HEK293 (cell line): Measurements from ENCODE around the gene BORA.

Experiments
- CTCF ChIA-PET: fragments of 350-600 bp; formaldehyde crosslinking; extraction: SDS; loops from one replicate; lab custom pipeline; 2021; ENCODE audit warnings: antibody characterized with exemption; lab: Yijun Ruan, JAX
- POLR2A ChIA-PET: fragments of 300-600 bp; formaldehyde crosslinking; extraction: SDS; loops from one replicate; lab custom pipeline; 2020; ENCODE audit warnings: antibody characterized with exemption, inconsistent platforms; lab: Yijun Ruan, JAX
- H3K27ac ChIP-seq: fragments of 200-500 bp; sonication (Bioruptor generic); 2 replicates; pipeline ENCODE4 v1.5.1; 2014; ENCODE audit warnings: low read depth, low read length, control low read depth, inconsistent platforms; ENCODE audit errors: extremely low read depth
- H3K36me3 ChIP-seq, 2 experiments: fragments of 200-500 bp in 1 of 2; sonication (Bioruptor generic) in 1 of 2; 1 replicate in 1 of 2; 2 replicates in 1 of 2; pipeline ENCODE4 v1.5.1; 2014 to 2017; ENCODE audit warnings: inconsistent platforms in 2 of 2, low read length in 2 of 2; ENCODE audit not compliant: control insufficient read depth in 2 of 2, insufficient read depth in 1 of 2
- H3K4me1 ChIP-seq: fragments of 200-500 bp; sonication (Bioruptor generic); 2 replicates; pipeline ENCODE4 v1.5.1; 2014; ENCODE audit warnings: mild to moderate bottlenecking, low read length, inconsistent platforms; ENCODE audit not compliant: control insufficient read depth, insufficient read depth
- H3K4me3 ChIP-seq: 2 replicates; pipeline ENCODE4 v1.5.1; 2011; ENCODE audit warnings: low read depth, mild to moderate bottlenecking, control low read depth, low read length, moderate library complexity
- H3K9me3 ChIP-seq: fragments of 200-500 bp; sonication (Bioruptor generic); 2 replicates; pipeline ENCODE4 v1.5.1; 2014; ENCODE audit warnings: low read depth, low read length, inconsistent platforms; ENCODE audit not compliant: control insufficient read depth, insufficient read depth
- ATF2 ChIP-seq: fragments of 450-650 bp; formaldehyde crosslinking; IDR thresholded peaks from 2 replicates; pipeline ENCODE4 v1.5.1; 2016; ENCODE audit warnings: missing biosample characterization, missing genetic modification characterization, low read depth
- HIC1 ChIP-seq: fragments of 450-650 bp; formaldehyde crosslinking; IDR thresholded peaks from 2 replicates; pipeline ENCODE4 v1.5.1; 2016; ENCODE audit warnings: missing biosample characterization, missing genetic modification characterization
- KLF1 ChIP-seq: fragments of 450-650 bp; formaldehyde crosslinking; IDR thresholded peaks from 2 replicates; pipeline ENCODE4 v1.5.1; 2016; ENCODE audit warnings: missing biosample characterization, missing genetic modification characterization
- MEIS1 ChIP-seq: sonication (generic); formaldehyde crosslinking; IDR thresholded peaks from 2 replicates; pipeline ENCODE4 v1.8.1; 2022; ENCODE audit warnings: missing genetic modification reagents, mild to moderate bottlenecking, borderline replicate concordance
- PRDM1 ChIP-seq: fragments of 450-650 bp; formaldehyde crosslinking; IDR thresholded peaks from 2 replicates; pipeline ENCODE4; 2016; ENCODE audit warnings: missing biosample characterization, missing genetic modification characterization
- ZEB2 ChIP-seq: fragments of 450-650 bp; formaldehyde crosslinking; IDR thresholded peaks from 2 replicates; pipeline ENCODE4 v1.5.1; 2016; ENCODE audit warnings: missing biosample characterization, missing genetic modification characterization
- ZIC2 ChIP-seq: fragments of 450-650 bp; formaldehyde crosslinking; IDR thresholded peaks from 2 replicates; pipeline ENCODE4 v1.5.1; 2016; ENCODE audit warnings: missing biosample characterization, missing genetic modification characterization
- ZNF266 ChIP-seq: fragments of 450-650 bp; formaldehyde crosslinking; IDR thresholded peaks from 2 replicates; pipeline ENCODE4 v1.5.1; 2016; ENCODE audit warnings: missing biosample characterization, missing genetic modification characterization, low read depth
- ZNF274 ChIP-seq, 2 experiments: fragments of 200-500 bp in 1 of 2; fragments of 450-650 bp in 1 of 2; sonication (Bioruptor generic) in 1 of 2; formaldehyde crosslinking in 1 of 2; IDR thresholded peaks; 2 replicates each; pipeline versions ENCODE4 v1.5.1 to v1.6.1; 2014 to 2016; ENCODE audit warnings: borderline replicate concordance in 1 of 2, inconsistent platforms in 1 of 2, low read length in 1 of 2, missing biosample characterization in 1 of 2, missing genetic modification characterization in 1 of 2
- ZNF292 ChIP-seq: fragments of 450-650 bp; formaldehyde crosslinking; IDR thresholded peaks from 2 replicates; pipeline ENCODE4 v1.5.1; 2016; ENCODE audit warnings: low read depth, missing biosample characterization, missing genetic modification characterization, borderline replicate concordance
- ZNF391 ChIP-seq: fragments of 450-650 bp; formaldehyde crosslinking; IDR thresholded peaks from 2 replicates; pipeline ENCODE4 v1.5.1; 2016; ENCODE audit warnings: low read depth, missing biosample characterization, missing genetic modification characterization, borderline replicate concordance
- ZNF558 ChIP-seq: fragments of 450-650 bp; formaldehyde crosslinking; IDR thresholded peaks from 2 replicates; pipeline ENCODE4 v1.5.1; 2016; ENCODE audit warnings: missing biosample characterization, missing genetic modification characterization
- ZNF658 ChIP-seq: fragments of 450-650 bp; formaldehyde crosslinking; IDR thresholded peaks from 2 replicates; pipeline ENCODE4; 2016; ENCODE audit warnings: missing biosample characterization, missing genetic modification characterization
- TF ChIP-seq, protein P1 (sequence below): fragments of 450-650 bp; formaldehyde crosslinking; IDR thresholded peaks from 2 replicates; pipeline ENCODE4 v1.5.1; 2016; ENCODE audit warnings: missing biosample characterization, missing genetic modification characterization
- TF ChIP-seq, protein P2 (sequence below): fragments of 450-650 bp; formaldehyde crosslinking; IDR thresholded peaks from 2 replicates; pipeline ENCODE4 v1.5.1; 2016; ENCODE audit warnings: missing biosample characterization, missing genetic modification characterization
- TF ChIP-seq, protein P3 (sequence below): fragments of 450-650 bp; formaldehyde crosslinking; IDR thresholded peaks from 2 replicates; pipeline ENCODE4 v1.5.1; 2017; ENCODE audit warnings: missing biosample characterization, mild to moderate bottlenecking, missing genetic modification characterization, moderate library complexity

The BORA gene

DNA sequence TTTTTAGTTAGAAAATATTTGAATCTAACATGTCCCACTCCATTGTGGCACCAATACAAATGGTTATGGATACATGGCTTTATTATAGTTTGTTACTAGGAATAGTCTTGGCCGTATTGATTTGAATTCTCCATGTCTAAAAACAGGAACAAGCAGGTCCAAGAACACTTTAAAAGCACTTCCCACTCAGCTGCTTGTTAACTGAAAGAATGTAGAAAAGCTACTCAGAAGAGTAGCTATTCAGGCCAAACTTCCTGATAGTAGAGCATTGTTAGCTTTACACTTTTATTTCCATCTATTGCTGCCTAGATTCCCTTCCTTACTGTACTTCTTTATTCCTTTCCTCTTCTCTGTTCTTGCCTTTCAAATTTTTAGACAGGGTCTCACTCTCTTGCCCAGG lies 61.1 kb downstream of the BORA start:
- TF ChIP-seq ZNF292 (no peak), ZNF558 (no peak), ZEB2 (no peak), ZNF274 (IDR thresholded peaks at IDR 0.05; ENCODE audit: low read length) (no peak), ZNF274 (tag by site-specific recombination; IDR thresholded peaks at IDR 0.05; ENCODE audit: borderline replicate concordance) (no peak), MEIS1 (no peak), HIC1 (no peak)
- TF ChIP-seq, protein P1, sequence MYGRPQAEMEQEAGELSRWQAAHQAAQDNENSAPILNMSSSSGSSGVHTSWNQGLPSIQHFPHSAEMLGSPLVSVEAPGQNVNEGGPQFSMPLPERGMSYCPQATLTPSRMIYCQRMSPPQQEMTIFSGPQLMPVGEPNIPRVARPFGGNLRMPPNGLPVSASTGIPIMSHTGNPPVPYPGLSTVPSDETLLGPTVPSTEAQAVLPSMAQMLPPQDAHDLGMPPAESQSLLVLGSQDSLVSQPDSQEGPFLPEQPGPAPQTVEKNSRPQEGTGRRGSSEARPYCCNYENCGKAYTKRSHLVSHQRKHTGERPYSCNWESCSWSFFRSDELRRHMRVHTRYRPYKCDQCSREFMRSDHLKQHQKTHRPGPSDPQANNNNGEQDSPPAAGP (tag by site-specific recombination): no peak
- TF ChIP-seq, protein P2, sequence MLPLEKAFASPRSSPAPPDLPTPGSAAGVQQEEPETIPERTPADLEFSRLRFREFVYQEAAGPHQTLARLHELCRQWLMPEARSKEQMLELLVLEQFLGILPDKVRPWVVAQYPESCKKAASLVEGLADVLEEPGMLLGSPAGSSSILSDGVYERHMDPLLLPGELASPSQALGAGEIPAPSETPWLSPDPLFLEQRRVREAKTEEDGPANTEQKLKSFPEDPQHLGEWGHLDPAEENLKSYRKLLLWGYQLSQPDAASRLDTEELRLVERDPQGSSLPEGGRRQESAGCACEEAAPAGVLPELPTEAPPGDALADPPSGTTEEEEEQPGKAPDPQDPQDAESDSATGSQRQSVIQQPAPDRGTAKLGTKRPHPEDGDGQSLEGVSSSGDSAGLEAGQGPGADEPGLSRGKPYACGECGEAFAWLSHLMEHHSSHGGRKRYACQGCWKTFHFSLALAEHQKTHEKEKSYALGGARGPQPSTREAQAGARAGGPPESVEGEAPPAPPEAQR: no peak
- peaks cover 0 to 63% of the 10 kb centered on the region in 2 experiments; a peak in 2 of 3 replicates for H3K36me3 ChIP-seq
- H3K9me3 ChIP-seq: no peaks in the 10 kb centered on the region
- H3K4me3 ChIP-seq: no peak overlapping the region
- H3K4me1 ChIP-seq: no peaks in the 10 kb centered on the region
- ChIA-PET POLR2A (no interaction called here), CTCF (interaction anchor here (0.6 to 0.7 kb wide), 3 partner anchors 10 to 109 kb away, joined by 3 to 4 read pairs (median 3); no protein-coding TSS in a partner anchor)
- no peak overlapping the region for H3K27ac ChIP-seq

DNA sequence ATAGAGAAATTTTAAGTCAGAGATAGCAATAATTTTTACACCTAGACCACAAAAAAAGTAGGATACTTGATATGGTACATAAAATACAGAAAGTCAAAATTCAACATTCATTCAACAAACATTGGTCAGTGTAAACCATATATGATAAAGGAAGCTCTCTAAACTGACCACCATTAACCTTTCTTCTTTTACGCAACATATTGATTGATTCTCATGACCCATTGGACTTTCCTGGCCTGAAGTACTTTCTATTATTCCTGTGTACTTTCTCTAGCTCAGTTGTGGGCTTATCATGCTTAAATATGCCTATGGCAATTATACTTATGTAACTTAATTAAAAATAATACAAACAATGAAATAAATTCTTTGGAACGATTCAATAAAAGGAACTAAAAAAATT lies 64.9 kb downstream of the BORA start:
- POLR2A ChIA-PET: no interaction called here
- TF ChIP-seq PRDM1 (tag by site-specific recombination): peak; percentile 8; the same call in 1 of the 2 replicates
- no peak for TF ChIP-seq ZNF658 (tag by site-specific recombination)
- TF ChIP-seq, all 188 proteins: peak for 1
- CTCF ChIA-PET: interaction anchor here (0.5 kb wide), 1 partner anchor 122 kb away, joined by 4 read pairs; no protein-coding TSS in a partner anchor

DNA sequence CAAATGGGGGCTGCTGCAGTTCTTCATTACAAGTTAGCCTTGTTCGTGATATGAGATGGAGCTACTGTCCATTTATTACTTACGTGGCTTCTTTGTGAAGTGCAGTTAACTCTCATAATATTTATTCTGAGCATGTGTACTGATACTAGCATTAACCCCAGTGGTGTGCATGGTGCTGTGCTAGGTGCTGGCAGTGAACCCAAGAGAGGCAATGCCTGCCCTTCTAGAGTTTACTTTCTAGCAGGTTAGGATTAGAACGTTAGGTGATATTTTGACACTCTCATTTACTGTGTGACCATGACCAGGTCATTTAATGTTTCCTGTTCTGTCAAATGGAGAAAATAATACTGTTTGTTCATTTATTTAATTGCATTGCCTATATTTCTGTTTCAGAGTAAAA lies 71.1 kb downstream of the BORA start:
- Histone ChIP-seq H3K36me3 (peaks cover 0 to 78% of the 10 kb centered on the region in 2 experiments; a peak in 1 of 3 replicates), H3K27ac (no peak overlapping the region), H3K4me3 (no peak overlapping the region), H3K9me3 (no peaks in the 10 kb centered on the region), H3K4me1 (no peaks in the 10 kb centered on the region)
- ChIA-PET POLR2A (interaction anchor here (0.6 kb wide), 1 partner anchor 260 kb away, joined by 3 read pairs; the partner anchor contains the start of gene KLF5), CTCF (interaction anchor here (0.6 kb wide), 1 partner anchor 10 kb away, joined by 3 read pairs; no protein-coding TSS in a partner anchor)
- TF ChIP-seq KLF1 (tag by site-specific recombination) (no peak), ATF2 (tag by site-specific recombination) (no peak), ZIC2 (tag by site-specific recombination) (no peak), HIC1 (no peak), ZNF266 (no peak), ZNF391 (tag by site-specific recombination) (no peak)
- TF ChIP-seq, protein P3, sequence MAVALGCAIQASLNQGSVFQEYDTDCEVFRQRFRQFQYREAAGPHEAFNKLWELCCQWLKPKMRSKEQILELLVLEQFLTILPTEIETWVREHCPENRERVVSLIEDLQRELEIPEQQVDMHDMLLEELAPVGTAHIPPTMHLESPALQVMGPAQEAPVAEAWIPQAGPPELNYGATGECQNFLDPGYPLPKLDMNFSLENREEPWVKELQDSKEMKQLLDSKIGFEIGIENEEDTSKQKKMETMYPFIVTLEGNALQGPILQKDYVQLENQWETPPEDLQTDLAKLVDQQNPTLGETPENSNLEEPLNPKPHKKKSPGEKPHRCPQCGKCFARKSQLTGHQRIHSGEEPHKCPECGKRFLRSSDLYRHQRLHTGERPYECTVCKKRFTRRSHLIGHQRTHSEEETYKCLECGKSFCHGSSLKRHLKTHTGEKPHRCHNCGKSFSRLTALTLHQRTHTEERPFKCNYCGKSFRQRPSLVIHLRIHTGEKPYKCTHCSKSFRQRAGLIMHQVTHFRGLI (tag by site-specific recombination): no peak

More for the DNA sequence above, 64.9 kb downstream of the BORA start:
- Histone ChIP-seq H3K4me1 (no peaks in the 10 kb centered on the region), H3K27ac (no peak overlapping the region), H3K36me3 (peaks cover 0 to 69% of the 10 kb centered on the region in 2 experiments; a peak in 2 of 3 replicates), H3K4me3 (no peak overlapping the region), H3K9me3 (no peaks in the 10 kb centered on the region)
